Stomach (tissue), 4 donors: ENCODE results near the gene ART1.

ENCODE experiments used
- CTCF ChIP-seq, 7 experiments: fragments of 450-650 bp in 4 of 7; fragments of 200-600 bp in 3 of 7; sonication (generic) in 3 of 7; IDR thresholded peaks; one replicate each; pipeline ENCODE4 v1.5.1; 2016 to 2019; ENCODE audit warnings: antibody characterized with exemption in 7 of 7, control low read depth in 2 of 7, mild to moderate bottlenecking in 1 of 7
- EP300 ChIP-seq: sonication (generic); formaldehyde crosslinking; IDR thresholded peaks from one replicate; pipeline ENCODE4 v1.6.1; 2017; ENCODE audit warnings: antibody characterized with exemption
- POLR2AphosphoS5 ChIP-seq, 3 donors: sonication (generic); formaldehyde crosslinking; IDR thresholded peaks; one replicate each; pipeline ENCODE4 v1.6.1; 2016; ENCODE audit warnings: antibody characterized with exemption in 3 of 3

GRCh38 chr11:3615998-3616397 lies 28.9 kb upstream of the ART1 start:
- no peak for TF ChIP-seq CTCF (IDR thresholded peaks at IDR 0.05)
- TF ChIP-seq POLR2AphosphoS5 (IDR thresholded peaks at IDR 0.05): no peak
- no peak for TF ChIP-seq EP300
